K562 (cell line): ENCODE results near the gene TPD52L2. TPM values are rescaled to one million over a fixed set of nuclear protein-coding genes. Genes with fewer than 3 reads are reported as not detected.

Experiments
- ATAC-seq: fragments of 200-7000 bp; cut with Tn5 transposase; 3 replicates; pipeline ENCODE4 v1.9.1; 2020; ENCODE audit warnings: moderate library complexity
- BruUV-seq: library from RNA; stranded (reverse); fragments of 400-500 nt; replicated peaks from 2 replicates; lab custom pipeline; 2021; lab: Mats Ljungman, UMichigan
- CTCF ChIA-PET: fragments of 300-600 bp; formaldehyde crosslinking; extraction: SDS; loops from one replicate; lab custom pipeline; 2021; ENCODE audit warnings: low intra/inter-chr PET ratio; lab: Yijun Ruan, JAX
- POLR2A ChIA-PET: fragments of 300-600, 350-650 bp; sonication (Branson Sonifier 250); formaldehyde crosslinking; extraction: SDS; loops from one replicate; lab custom pipeline; 2021; ENCODE audit warnings: antibody characterized with exemption, inconsistent platforms; lab: Yijun Ruan, JAX
- DNase-seq, 4 experiments: peaks; one replicate each; pipeline versions ENCODE4 v3.0.0 to v3.0.0-alpha.2; 2011 to 2018; ENCODE audit warnings: low spot score in 3 of 4, mixed read lengths in 3 of 4; ENCODE audit errors: extremely low read depth in 1 of 4
- FAIRE-seq: peaks from 2 replicates; lab custom pipeline; 2011; peaks lifted over from hg19 to GRCh38; lab: Jason Lieb, UNC
- H2AFZ ChIP-seq: 2 replicates; pipeline ENCODE4 v1.6.0; 2011; ENCODE audit warnings: low read depth, low read length, control low read depth, inconsistent platforms
- H3K27ac ChIP-seq: fragments of 200-600 bp; 3 replicates; pipeline ENCODE4 v1.8.0; 2011; ENCODE audit warnings: low read depth, mild to moderate bottlenecking, control low read depth, inconsistent platforms, low read length, moderate library complexity, mixed read lengths; ENCODE audit errors: extremely low read depth
- H3K27me3 ChIP-seq, 2 experiments: fragments of 300-600 bp in 1 of 2; 2 replicates in 1 of 2; 3 replicates in 1 of 2; pipeline versions ENCODE4 v1.6.0 to v1.8.0; 2011; ENCODE audit warnings: inconsistent platforms in 2 of 2, low read length in 2 of 2, mild to moderate bottlenecking in 1 of 2, mixed read lengths in 1 of 2, moderate library complexity in 1 of 2; ENCODE audit not compliant: control insufficient read depth in 2 of 2, insufficient read depth in 2 of 2
- H3K36me3 ChIP-seq: fragments of 300-600 bp; 3 replicates; pipeline ENCODE4 v1.8.0; 2011; ENCODE audit warnings: mild to moderate bottlenecking, low read length, inconsistent platforms; ENCODE audit not compliant: control insufficient read depth, insufficient read depth
- H3K4me1 ChIP-seq, 2 experiments: fragments of 200-600 bp in 1 of 2; replicated peaks in 1 of 2; 2 replicates in 1 of 2; 3 replicates in 1 of 2; pipeline versions ENCODE4 v1.5.1 to v1.8.0; 2011; ENCODE audit warnings: inconsistent platforms in 2 of 2, low read length in 2 of 2, mild to moderate bottlenecking in 1 of 2, mixed read lengths in 1 of 2, moderate library complexity in 1 of 2; ENCODE audit not compliant: control insufficient read depth in 2 of 2, insufficient read depth in 2 of 2
- H3K4me2 ChIP-seq: 2 replicates; pipeline ENCODE4 v1.6.1; 2011; ENCODE audit warnings: low read length, control low read depth, inconsistent platforms, mixed read lengths; ENCODE audit not compliant: insufficient read depth
- H3K4me3 ChIP-seq: fragments of 200-600 bp; sonication (generic), shearing (Covaris generic); 2 replicates; pipeline ENCODE4 v1.5.1; 2016; ENCODE audit warnings: control low read depth, inconsistent platforms
- H3K79me2 ChIP-seq: fragments of 200-600 bp; 3 replicates; pipeline ENCODE4 v1.8.0; 2011; ENCODE audit warnings: low read length, inconsistent platforms; ENCODE audit not compliant: control insufficient read depth, insufficient read depth
- H3K9ac ChIP-seq, 2 experiments: 2 replicates each; pipeline versions ENCODE4 v1.6.0 to v1.6.1; 2011; ENCODE audit warnings: low read depth in 2 of 2, low read length in 2 of 2, control low read depth in 1 of 2, inconsistent platforms in 1 of 2, mild to moderate bottlenecking in 1 of 2, mixed read lengths in 1 of 2; ENCODE audit not compliant: insufficient read depth in 1 of 2
- H3K9me1 ChIP-seq: one replicate; pipeline ENCODE4 v1.6.0; 2011; ENCODE audit warnings: inconsistent platforms, mild to moderate bottlenecking, low read length, moderate library complexity; ENCODE audit not compliant: control insufficient read depth, insufficient read depth
- H3K9me3 ChIP-seq: replicated peaks from 2 replicates; pipeline ENCODE4 v1.5.1; 2011; ENCODE audit warnings: low read depth, low read length, inconsistent platforms; ENCODE audit not compliant: control insufficient read depth, insufficient read depth
- H4K20me1 ChIP-seq: replicated peaks from 2 replicates; pipeline ENCODE4 v1.6.1; 2011; ENCODE audit warnings: low read length, inconsistent platforms, mixed read lengths; ENCODE audit not compliant: control insufficient read depth, insufficient read depth
- CHD7 ChIP-seq: fragments of 200-600 bp; sonication (generic); IDR thresholded peaks from one replicate; pipeline ENCODE4 v1.6.1; 2012; ENCODE audit warnings: mild to moderate bottlenecking, low read depth, low read length, inconsistent platforms
- DMBX1 ChIP-seq: fragments of 250-450 bp; sonication (Bioruptor Pico); IDR thresholded peaks from 2 replicates; pipeline ENCODE4 v1.8.0; 2022; ENCODE audit warnings: inconsistent platforms, mild to moderate bottlenecking, moderate library complexity, borderline replicate concordance
- HCFC1 ChIP-seq: IDR thresholded peaks from 2 replicates; pipeline ENCODE4 v1.6.1; 2012; ENCODE audit warnings: low read depth, low read length, improper control_type of control experiment
- MECOM ChIP-seq: fragments of 250-450 bp; sonication (Bioruptor Pico); IDR thresholded peaks from 2 replicates; pipeline ENCODE4 v1.8.0; 2022; ENCODE audit warnings: inconsistent platforms
- SAP30 ChIP-seq: fragments of 200-600 bp; sonication (generic); IDR thresholded peaks from 2 replicates; pipeline ENCODE4 v1.6.1; 2012; ENCODE audit warnings: borderline replicate concordance, low read depth, mild to moderate bottlenecking, moderate library complexity, low read length, control low read depth, inconsistent platforms; ENCODE audit not compliant: insufficient read depth, poor library complexity, severe bottlenecking
- ZNF212 ChIP-seq: fragments of 450-650 bp; formaldehyde crosslinking; IDR thresholded peaks from 2 replicates; pipeline ENCODE4 v1.4.0; 2020; ENCODE audit warnings: mild to moderate bottlenecking
- WGBS: fragments of 100-300 bp; shearing (Covaris generic); methylation state at CpG from one replicate; pipeline ENCODE4 v1.1.6; 2016; ENCODE audit warnings: low coverage, mixed read lengths; ENCODE audit not compliant: insufficient coverage; ENCODE audit errors: missing lambda C conversion rate; 5-methylcytosine and 5-hydroxymethylcytosine counted together
- in situ Hi-C: fragments of 300-500 bp; cut with MboI; formaldehyde crosslinking; loops from 4 replicates; pipeline ENCODE4 v1.15.0; 2018; ENCODE audit warnings: inconsistent platforms, mixed read lengths
- intact Hi-C: fragments of 100-400 bp; cut with micrococcal nuclease; formaldehyde crosslinking; loops from 2 replicates; pipeline ENCODE4 v1.14.2; 2022
- polyA plus RNA-seq, 8 experiments: library from polyadenylated mRNA; depleted of rRNA in 4 of 8; stranded (reverse) in 5 of 8; unstranded in 3 of 8; fragments of >200 nt; fragmentation: Nextera tagmentation in 2 of 8; fragmentation: Illumina TruSeq in 1 of 8; extraction: Ambion mirVana in 2 of 8; extraction: Trizol in 1 of 8; gene quantifications; 2 replicates each; pipeline versions ENCODE4 v1.2.1 to v1.2.3, GENCODE V29; 2011 to 2014; ENCODE audit warnings: inconsistent platforms in 1 of 8, missing spikeins in 1 of 8
- total RNA-seq, 7 experiments: library from RNA; depleted of rRNA in 6 of 7; stranded (reverse); fragments of >200 nt in 6 of 7; fragmentation: Illumina TruSeq in 2 of 7; extraction: Trizol in 2 of 7; gene quantifications; 2 replicates each; pipeline versions ENCODE4 v1.2.1 to v1.2.3, GENCODE V29; 2011 to 2021; ENCODE audit warnings: low replicate concordance in 1 of 7

The TPD52L2 gene
- total and polyA plus RNA-seq, 9 of the 15 experiments (the other 6 are each of a cell fraction or from before 2014, with no cell fraction given) = 1.9 to 117 (median 74.6) TPM

- TF ChIP-seq DMBX1 (no peak), ZNF212 (CRISPR knock-in tag) (no peak), SAP30 (no peak), MECOM (CRISPR knock-in tag) (no peak), HCFC1 (no peak)
Observed at GRCh38 chr20:63886921-63887320, 21.9 kb downstream of the TPD52L2 start (continued).

DNA sequence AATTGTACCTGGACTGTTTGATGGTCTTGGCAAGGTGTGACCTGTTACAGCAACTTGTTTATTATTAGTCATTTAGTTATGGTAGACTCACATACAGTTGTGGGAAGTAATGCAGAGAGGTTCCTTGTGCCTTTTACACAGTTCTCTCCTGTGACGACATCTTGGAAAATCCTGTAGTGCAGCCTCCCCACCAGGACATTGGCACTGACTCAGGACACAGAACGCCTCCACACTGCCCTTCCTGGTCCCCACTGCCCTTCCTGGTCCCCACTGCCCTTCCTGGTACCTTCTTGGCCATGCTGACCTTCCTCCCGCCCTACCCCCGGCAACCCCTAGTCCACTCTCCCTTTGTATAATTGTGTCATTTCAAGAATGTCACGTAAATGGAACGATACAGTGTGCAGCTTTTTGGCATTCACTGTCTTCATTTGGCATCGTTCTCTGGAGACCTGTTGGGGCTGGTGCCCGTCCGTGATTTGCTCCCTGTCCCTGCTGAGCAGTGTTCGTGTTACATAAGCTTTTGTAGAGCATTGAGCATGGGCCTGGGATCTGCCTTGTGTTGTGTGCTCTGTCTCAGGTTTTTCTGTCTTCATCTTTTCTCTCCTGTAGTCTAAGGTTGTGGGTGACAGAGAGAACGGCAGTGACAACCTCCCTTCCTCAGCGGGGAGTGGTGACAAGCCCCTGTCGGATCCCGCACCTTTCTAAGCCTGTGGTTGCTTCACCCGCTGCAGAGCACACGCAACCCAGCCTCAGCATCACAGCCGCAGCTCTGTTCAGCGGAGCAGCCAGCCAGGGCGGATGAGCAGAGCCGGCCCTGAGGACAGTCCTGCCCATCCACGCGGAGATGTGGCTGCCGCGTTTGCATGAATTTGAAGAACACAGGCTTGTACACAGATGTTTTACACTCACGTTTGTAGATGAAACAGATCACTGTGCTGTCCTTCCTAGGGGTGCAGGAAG lies 24.5 kb downstream of the TPD52L2 start:
- in situ Hi-C loops = no loop called here
- Histone ChIP-seq H3K4me2 (no peak overlapping the region), H3K27me3 (no peaks in the 10 kb centered on the region), H2AFZ (no peak overlapping the region), H3K9me3 (no peaks in the 10 kb centered on the region), H3K79me2 (no peaks in the 10 kb centered on the region), H3K9ac (no peak overlapping the region), H3K27ac (no peak overlapping the region), H3K9me1 (no peaks in the 10 kb centered on the region), H3K4me1 (peaks cover 7 to 22% of the 10 kb centered on the region in 2 experiments; a peak in 4 of 5 replicates), H4K20me1 (peaks cover 10% of the 10 kb centered on the region; the same call in 1 of the 2 replicates), H3K36me3 (peaks cover 61% of the 10 kb centered on the region; the same call in 2 of the 3 replicates), H3K4me3 (no peak overlapping the region)
- no TSS peak for BruUV-seq
- ChIA-PET POLR2A (interaction anchor here (0.5 to 2.7 kb wide), 4 partner anchors 8 to 25 kb away, joined by 3 to 12 read pairs (median 4); partner anchors contain the start of gene TPD52L2), CTCF (no interaction called here)
- intact Hi-C loops = no loop called here
- no peak for DNase-seq
- no peak for FAIRE-seq
- 95% methylated on average over 25 of the region's 25 CpGs for WGBS
- no peak for ATAC-seq
- TF ChIP-seq CHD7 = no peak
